ENCODE data around the gene CDH4. TPM values are rescaled to one million over a fixed set of nuclear protein-coding genes. Genes with fewer than 3 reads are reported as not detected.

CDH4 gene
- total and polyA plus RNA-seq, 2 donors (not counting 3 experiments of a cell fraction or from before 2014, with no cell fraction given) = 0.17 to 0.51 TPM

DNA sequence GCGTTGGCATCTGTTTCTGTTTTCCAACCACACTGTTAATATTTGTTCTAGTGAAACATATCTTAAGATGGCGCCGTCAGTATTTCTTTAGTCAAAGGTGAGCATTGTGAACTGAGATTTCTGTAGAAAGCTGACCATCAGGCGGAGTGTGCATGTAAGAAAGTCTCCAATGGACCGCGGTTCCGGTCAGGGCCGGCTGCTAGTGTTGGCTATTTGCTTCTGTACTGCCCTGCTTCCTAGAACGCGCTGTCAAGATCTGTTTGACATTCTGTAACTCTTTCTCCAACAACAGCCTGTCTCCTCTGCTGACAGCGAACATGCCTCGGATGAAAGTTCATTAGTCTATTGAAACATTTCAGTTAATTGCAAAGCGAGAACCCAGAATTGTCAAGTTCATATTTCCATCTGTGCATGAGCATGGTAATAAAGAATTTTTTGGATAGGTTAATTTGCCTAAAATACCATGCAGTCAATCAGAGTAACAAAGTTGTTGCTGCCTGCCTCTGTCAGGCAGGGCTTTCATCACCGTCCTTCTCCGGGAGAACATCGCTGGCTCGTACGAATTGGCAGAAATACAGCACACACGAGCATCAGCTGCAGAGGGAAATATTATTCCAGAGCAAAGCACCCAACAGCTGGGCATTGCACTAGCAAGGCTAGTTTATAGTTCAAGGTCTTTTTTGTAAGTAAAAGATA, 369.1 kb downstream of the CDH4 start:
- Histone ChIP-seq H3K36me3 (ENCODE audit: control insufficient read depth in 2 of 2, extremely low read depth in 1 of 2, insufficient read depth in 2 of 2, low read length in 2 of 2) (no peaks in the 10 kb centered on the region), H3K4me3 (replicated peaks in 1 of 3; ENCODE audit: insufficient read depth in 1 of 3, low read depth in 1 of 3, low read length in 3 of 3) (no peak overlapping the region), H3K9me3 (replicated peaks; ENCODE audit: control insufficient read depth, insufficient read depth, low read length) (peaks cover 2% of the 10 kb centered on the region), H3K4me1 (ENCODE audit: control insufficient read depth, extremely low read depth, insufficient read depth, low read length) (no peaks in the 10 kb centered on the region), H4K20me1 (replicated peaks; ENCODE audit: control insufficient read depth, extremely low read depth, insufficient read depth, low read length) (no peaks in the 10 kb centered on the region), H3K9ac (replicated peaks; ENCODE audit: extremely low read depth, insufficient read depth, low read length) (no peak overlapping the region), H3K9me1 (replicated peaks; ENCODE audit: control insufficient read depth, extremely low read depth, insufficient read depth, low read length) (no peaks in the 10 kb centered on the region), H3K27me3 (ENCODE audit: control insufficient read depth in 2 of 2, insufficient read depth in 2 of 2, low read length in 2 of 2) (no peaks in the 10 kb centered on the region), H3K27ac (ENCODE audit: insufficient read depth, low read depth, low read length) (no peak overlapping the region), H2AFZ (ENCODE audit: low read depth, low read length) (no peak overlapping the region), H3K79me2 (ENCODE audit: control insufficient read depth, insufficient read depth, low read length) (no peaks in the 10 kb centered on the region), H3K4me2 (ENCODE audit: insufficient read depth, low read length) (no peak overlapping the region)
- BruUV-seq (replicated peaks) = no TSS peak
- TF ChIP-seq, protein P1, sequence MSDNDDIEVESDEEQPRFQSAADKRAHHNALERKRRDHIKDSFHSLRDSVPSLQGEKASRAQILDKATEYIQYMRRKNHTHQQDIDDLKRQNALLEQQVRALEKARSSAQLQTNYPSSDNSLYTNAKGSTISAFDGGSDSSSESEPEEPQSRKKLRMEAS (IDR thresholded peaks at IDR 0.05; ENCODE audit: insufficient read depth, insufficient read length) = no peak
- TF ChIP-seq MYC (IDR thresholded peaks at IDR 0.05; ENCODE audit: low read depth, low read length) (no peak), FOS (IDR thresholded peaks at IDR 0.05; ENCODE audit: borderline replicate concordance, insufficient read depth, low read length) (no peak), POLR2AphosphoS5 (IDR thresholded peaks at IDR 0.05; ENCODE audit: insufficient read depth, low read depth, low read length) (no peak), POLR2A (IDR thresholded peaks at IDR 0.05; ENCODE audit: low read depth, low read length) (no peak), JUN (IDR thresholded peaks at IDR 0.05; ENCODE audit: borderline replicate concordance, insufficient read depth, insufficient read length, low read depth) (no peak), GATA2 (IDR thresholded peaks at IDR 0.05; ENCODE audit: insufficient read depth, insufficient read length, low read depth, low read length) (no peak), EZH2 (IDR thresholded peaks at IDR 0.05; ENCODE audit: borderline replicate concordance, low read depth, low read length, severe bottlenecking) (no peak)
- TF ChIP-seq, protein P2, sequence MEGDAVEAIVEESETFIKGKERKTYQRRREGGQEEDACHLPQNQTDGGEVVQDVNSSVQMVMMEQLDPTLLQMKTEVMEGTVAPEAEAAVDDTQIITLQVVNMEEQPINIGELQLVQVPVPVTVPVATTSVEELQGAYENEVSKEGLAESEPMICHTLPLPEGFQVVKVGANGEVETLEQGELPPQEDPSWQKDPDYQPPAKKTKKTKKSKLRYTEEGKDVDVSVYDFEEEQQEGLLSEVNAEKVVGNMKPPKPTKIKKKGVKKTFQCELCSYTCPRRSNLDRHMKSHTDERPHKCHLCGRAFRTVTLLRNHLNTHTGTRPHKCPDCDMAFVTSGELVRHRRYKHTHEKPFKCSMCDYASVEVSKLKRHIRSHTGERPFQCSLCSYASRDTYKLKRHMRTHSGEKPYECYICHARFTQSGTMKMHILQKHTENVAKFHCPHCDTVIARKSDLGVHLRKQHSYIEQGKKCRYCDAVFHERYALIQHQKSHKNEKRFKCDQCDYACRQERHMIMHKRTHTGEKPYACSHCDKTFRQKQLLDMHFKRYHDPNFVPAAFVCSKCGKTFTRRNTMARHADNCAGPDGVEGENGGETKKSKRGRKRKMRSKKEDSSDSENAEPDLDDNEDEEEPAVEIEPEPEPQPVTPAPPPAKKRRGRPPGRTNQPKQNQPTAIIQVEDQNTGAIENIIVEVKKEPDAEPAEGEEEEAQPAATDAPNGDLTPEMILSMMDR (IDR thresholded peaks at IDR 0.05; ENCODE audit: extremely low read depth in 1 of 2, insufficient read depth in 1 of 2, low read depth in 1 of 2, low read length in 2 of 2) = no peak
- CTCF ChIA-PET = no interaction called here
- dilution Hi-C loops (cut with MboI; ENCODE audit: extremely low pct_ligation_motif_present, low sequenced_read_pairs) = no loop called here
- POLR2A ChIA-PET = no interaction called here
- DNase-seq (ENCODE audit: low read depth, low spot score) = no peak
- intact Hi-C loops (cut with micrococcal nuclease) = no loop called here
- FAIRE-seq = no peak

All from endothelial cell of umbilical vein (primary cell).